ENCODE results near the gene SARDH.
"Not testable (repeated sequence)": the region's sequence is repeated elsewhere in the genome, so short reads cannot be mapped to it uniquely, and the experiment has no call there.

SARDH gene

DNA sequence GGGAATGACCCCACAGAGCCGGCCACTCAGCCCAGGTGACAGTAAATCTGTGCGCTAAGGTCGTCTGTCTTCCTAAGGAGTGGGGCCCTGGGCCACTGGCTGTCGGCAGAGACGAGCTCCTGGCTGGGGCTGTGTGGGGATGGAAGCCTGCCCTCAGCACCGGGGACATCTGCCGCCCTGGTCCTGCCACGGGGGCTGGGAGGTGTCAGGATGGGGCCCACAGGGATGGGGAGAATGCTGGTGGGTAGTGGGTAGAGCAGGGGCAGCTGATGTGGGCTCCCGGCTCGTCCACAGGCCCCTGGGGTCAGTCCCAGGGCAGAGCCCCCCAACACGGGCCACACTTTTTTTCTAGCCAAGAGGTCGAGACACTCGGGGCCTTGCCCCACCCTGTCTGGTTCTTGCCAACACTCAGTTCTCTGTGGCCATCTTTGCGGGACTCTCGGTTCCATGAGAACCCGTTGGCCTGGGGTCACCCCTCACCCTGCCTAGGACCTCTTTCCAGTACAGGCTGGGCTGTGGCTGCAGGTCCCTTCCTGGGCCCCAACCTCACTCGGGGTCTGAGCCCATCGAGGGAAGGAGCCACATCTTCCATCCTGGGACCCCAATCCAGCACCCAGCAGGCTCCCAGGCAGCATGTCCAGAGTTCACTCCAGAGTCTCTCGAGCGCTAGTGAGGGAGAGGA is 57.0 kb downstream of the SARDH start:
- DNase-seq (ENCODE audit: extremely low read depth, low read depth) = no peak
- H3K4me3 ChIP-seq (replicated peaks; ENCODE audit: low read depth, low read length) = no peak overlapping the region
- TF ChIP-seq, protein P1, sequence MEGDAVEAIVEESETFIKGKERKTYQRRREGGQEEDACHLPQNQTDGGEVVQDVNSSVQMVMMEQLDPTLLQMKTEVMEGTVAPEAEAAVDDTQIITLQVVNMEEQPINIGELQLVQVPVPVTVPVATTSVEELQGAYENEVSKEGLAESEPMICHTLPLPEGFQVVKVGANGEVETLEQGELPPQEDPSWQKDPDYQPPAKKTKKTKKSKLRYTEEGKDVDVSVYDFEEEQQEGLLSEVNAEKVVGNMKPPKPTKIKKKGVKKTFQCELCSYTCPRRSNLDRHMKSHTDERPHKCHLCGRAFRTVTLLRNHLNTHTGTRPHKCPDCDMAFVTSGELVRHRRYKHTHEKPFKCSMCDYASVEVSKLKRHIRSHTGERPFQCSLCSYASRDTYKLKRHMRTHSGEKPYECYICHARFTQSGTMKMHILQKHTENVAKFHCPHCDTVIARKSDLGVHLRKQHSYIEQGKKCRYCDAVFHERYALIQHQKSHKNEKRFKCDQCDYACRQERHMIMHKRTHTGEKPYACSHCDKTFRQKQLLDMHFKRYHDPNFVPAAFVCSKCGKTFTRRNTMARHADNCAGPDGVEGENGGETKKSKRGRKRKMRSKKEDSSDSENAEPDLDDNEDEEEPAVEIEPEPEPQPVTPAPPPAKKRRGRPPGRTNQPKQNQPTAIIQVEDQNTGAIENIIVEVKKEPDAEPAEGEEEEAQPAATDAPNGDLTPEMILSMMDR (IDR thresholded peaks at IDR 0.05; ENCODE audit: low read depth, low read length, missing control alignments) = no peak

DNA sequence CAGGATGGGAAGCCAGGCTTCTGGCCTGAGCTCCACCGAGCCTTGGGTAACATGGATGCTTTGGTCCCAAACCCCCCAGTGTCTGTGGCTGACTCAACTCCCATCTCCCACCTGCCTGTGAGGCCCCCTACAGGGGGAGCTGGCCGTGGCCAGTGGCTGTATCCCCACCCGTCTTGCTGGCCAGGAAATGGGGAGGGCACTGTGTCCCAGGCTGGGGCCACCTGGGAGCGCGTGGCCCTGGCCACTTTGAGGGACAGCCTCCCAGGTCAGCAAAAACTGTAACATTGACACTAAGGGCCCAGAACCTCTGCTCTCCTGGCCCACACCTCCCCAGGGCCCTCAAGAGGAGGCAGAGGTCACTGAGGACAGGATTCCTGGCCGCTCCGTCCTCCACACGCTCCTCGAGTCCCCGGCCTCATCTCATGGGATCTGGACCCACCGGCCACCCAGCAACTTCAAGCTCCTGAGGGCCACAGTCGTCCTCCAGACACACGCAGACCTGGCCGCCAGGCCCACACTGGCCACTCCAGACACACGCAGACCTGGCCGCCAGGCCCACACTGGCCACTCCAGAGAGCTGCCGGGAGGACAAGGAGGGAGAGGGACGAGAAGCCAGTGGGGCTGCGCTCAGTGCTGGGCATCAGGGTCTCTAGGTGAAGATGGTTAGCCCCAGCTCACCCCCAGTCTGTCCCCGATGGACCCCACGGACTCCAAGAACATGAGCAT is 57.7 kb downstream of the SARDH start:
- H3K4me3 ChIP-seq (replicated peaks; ENCODE audit: low read depth, low read length) = no peak overlapping the region
- TF ChIP-seq, protein P1 (IDR thresholded peaks at IDR 0.05; ENCODE audit: low read depth, low read length, missing control alignments) = no peak
- no peak for DNase-seq (ENCODE audit: extremely low read depth, low read depth)

DNA sequence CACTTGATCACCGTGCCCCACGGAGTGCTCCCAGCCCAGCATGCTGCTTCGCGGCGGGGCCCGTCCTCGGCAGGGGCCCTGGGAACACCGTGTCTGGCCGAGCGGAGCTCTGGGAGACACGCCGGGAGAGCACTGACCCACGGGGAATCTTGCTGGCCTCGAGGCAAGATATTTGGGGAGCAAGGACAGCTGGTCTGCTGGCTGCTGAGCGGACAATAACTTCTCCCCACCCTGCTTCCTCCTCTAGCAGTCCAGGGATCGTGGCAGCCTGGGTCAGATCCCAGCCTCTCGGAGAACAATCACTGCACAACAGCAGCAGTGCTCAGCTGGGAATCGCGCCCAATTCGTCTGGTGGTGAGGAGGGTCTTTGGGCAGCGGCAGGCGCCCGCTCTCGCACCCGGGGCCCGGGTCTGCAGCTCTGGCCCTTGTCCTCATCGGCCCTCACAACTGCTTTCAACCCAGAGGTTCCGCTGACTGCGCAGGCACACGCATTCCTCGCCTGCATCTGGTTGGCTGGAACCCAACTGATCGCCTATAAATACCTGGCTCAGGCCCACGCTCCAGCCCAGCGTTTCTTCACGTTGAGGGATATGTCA is 58.6 kb downstream of the SARDH start:
- H3K4me3 ChIP-seq (replicated peaks; ENCODE audit: low read depth, low read length) = no peak overlapping the region
- TF ChIP-seq, protein P1 (IDR thresholded peaks at IDR 0.05; ENCODE audit: low read depth, low read length, missing control alignments) = no peak
- no peak for DNase-seq (ENCODE audit: extremely low read depth, low read depth)

DNA sequence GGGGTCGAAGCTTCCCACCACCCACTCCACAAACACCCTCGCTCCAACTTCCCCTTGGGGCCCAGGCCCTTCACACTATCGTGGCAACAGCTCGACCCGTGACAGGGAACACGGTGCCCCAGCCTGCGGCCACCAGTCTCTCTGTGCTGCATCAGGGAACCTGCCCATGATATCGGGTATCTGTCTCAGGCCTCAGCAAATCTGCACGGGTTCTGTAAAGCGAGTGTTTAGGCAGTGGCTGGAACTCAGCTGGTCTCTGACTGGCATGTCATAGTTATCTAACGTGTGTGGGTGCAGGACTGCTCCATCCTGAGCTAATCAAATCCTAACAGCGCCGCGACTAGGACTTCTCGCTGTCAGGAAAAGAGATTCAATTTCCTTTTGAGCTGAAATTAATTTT is 59.1 kb downstream of the SARDH start:
- H3K4me3 ChIP-seq (replicated peaks; ENCODE audit: low read depth, low read length) = no peak overlapping the region
- TF ChIP-seq, protein P1 (IDR thresholded peaks at IDR 0.05; ENCODE audit: low read depth, low read length, missing control alignments) = no peak
- no peak for DNase-seq (ENCODE audit: extremely low read depth, low read depth)

DNA sequence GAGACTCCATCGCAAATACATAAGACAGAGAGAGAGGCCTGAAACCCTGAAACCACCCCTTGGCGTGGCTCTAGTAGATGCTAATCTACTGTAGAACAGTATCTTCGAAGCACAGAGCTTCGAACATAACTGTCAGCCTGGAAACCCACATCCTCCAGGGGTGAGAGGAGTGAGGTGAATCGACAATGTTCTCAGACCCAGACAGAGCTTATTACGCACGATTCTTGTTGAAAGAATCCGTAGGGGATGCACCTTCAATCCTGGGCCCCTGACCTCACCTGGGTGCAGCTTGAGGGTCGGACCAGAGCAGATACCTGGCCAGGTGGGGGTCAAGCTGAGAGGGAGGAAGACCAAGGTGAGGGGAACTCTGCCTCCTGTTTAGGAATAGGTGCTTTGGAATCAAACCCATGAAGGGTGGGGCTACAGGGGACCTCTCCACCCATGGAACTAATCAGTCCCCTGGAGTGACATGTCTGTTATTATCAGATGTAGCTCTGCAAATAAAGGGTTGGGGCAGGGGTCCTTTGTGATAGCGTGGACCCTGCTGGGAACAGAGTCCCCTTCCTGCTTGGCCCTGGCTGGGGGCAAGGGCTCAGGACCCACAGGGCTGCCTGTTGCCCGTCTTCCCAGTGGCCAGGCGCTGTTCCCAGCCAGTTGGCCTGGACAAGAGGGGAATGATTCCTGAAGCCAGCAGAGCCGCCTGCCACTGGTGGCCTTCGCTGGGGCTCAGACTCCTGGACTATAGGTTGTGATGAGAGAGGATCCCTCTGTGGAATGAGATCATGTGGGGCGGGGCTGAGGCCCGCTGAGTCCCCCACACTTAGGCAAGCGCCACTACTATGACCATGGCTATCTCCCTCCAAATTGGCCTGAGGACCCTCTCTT is 60.8 kb downstream of the SARDH start:
- no peak for DNase-seq (ENCODE audit: extremely low read depth, low read depth)
- no peak overlapping the region for H3K4me3 ChIP-seq (replicated peaks; ENCODE audit: low read depth, low read length)
- TF ChIP-seq, protein P1 (IDR thresholded peaks at IDR 0.05; ENCODE audit: low read depth, low read length, missing control alignments) = no peak

DNA sequence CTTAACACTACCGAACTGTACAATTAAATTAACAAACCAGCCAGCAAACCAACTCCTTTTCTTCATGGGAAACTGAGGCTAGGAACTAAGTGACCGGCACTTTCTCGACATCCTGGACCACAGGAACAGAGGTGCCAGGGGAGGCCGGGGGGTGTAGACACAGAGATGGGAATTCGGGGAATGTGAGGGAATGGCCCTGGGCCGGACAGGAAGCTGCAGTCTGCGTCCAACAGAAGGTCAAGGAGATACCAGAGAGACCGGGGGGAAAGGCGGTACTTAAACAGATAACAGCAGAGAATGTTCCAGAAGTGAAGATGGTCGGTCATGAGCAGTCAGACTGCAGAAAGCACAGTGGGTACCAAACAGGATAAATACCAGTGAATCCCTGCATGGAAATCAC is 61.7 kb downstream of the SARDH start:
- no peak for DNase-seq (ENCODE audit: extremely low read depth, low read depth)
- TF ChIP-seq, protein P1 (IDR thresholded peaks at IDR 0.05; ENCODE audit: low read depth, low read length, missing control alignments) = no peak
- no peak overlapping the region for H3K4me3 ChIP-seq (replicated peaks; ENCODE audit: low read depth, low read length)

DNA sequence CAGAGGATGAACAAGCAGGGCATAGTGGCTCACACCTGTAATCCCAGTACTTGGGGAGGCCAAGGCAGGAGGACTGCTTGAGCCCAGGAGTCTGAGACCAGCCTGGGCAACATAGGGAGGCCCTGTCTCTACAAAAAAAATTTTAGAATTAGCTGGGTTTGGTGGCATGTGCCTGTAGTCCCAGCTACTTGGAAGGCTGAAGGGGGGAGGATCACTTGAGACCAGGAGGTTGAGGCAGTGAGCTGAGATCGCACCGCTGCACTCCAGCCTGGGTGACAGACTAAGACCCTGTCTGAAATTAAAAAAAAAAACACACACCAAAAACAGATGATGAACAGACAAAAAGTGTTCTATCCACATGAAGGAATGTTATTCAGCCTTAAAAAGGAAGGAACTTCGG is 62.4 kb downstream of the SARDH start:
- not testable (repeated sequence) for H3K4me3 ChIP-seq (replicated peaks; ENCODE audit: low read depth, low read length); DNase-seq (ENCODE audit: extremely low read depth, low read depth)

Data from HFF-Myc (cell line).